ENCODE measurements around the gene RAB8B. TPM values are rescaled to one million over a fixed set of nuclear protein-coding genes. Genes with fewer than 3 reads are reported as not detected.
A peak's percentile ranks its signal among the peaks of the same experiment; 100 is the strongest.

RAB8B gene
- total RNA-seq, 1 experiment from 2014 or later: 16.0 TPM

GRCh38 chr15:63218100-63218808 lies 28.8 kb downstream of the RAB8B start:
- H3K27me3 Mint-ChIP-seq (ENCODE audit: unreplicated experiment): no peaks in the 10 kb centered on the region
- no peaks in the 10 kb centered on the region for H3K9me3 Mint-ChIP-seq (ENCODE audit: low read depth, unreplicated experiment)
- peaks cover 45% of the 10 kb centered on the region for H3K4me1 Mint-ChIP-seq (ENCODE audit: low read depth, unreplicated experiment)
- no peaks in the 10 kb centered on the region for H3K36me3 Mint-ChIP-seq (ENCODE audit: insufficient read depth, unreplicated experiment)
- peak overlapping the region; percentile 7 for H3K4me3 Mint-ChIP-seq (ENCODE audit: low read depth, unreplicated experiment)
- CTCF ChIA-PET: interaction anchor here (0.6 to 1.4 kb wide), 5 partner anchors 10 to 124 kb away, joined by 3 to 4 read pairs (median 4); partner anchors contain the start of gene APH1B
- intact Hi-C loops (cut with micrococcal nuclease; ENCODE audit: unreplicated experiment): loop anchor here (10.0 kb wide), 1 partner anchor 63 kb away; the partner anchor contains the start of gene RPS27L
- BruUV-seq (replicated peaks): no TSS peak
- TF ChIP-seq CTCF (IDR thresholded peaks at IDR 0.05; ENCODE audit: unreplicated experiment): no peak
- H3K27ac Mint-ChIP-seq (ENCODE audit: unreplicated experiment): peak overlapping the region; percentile 27
- DNase-seq: peak; percentile 38

- intact Hi-C loops (cut with micrococcal nuclease; ENCODE audit: unreplicated experiment): loop anchor here (10.0 kb wide), 1 partner anchor 64 kb away; the partner anchor contains the start of gene RPS27L
Observed at GRCh38 chr15:63219196-63219710, 29.8 kb downstream of the RAB8B start.

GRCh38 chr15:63221346-63221745 lies 31.9 kb downstream of the RAB8B start:
- no peaks in the 10 kb centered on the region for H3K27me3 Mint-ChIP-seq (ENCODE audit: unreplicated experiment)
- intact Hi-C loops (cut with micrococcal nuclease; ENCODE audit: unreplicated experiment): no loop called here
- no peak overlapping the region for H3K4me3 Mint-ChIP-seq (ENCODE audit: low read depth, unreplicated experiment)
- H3K9me3 Mint-ChIP-seq (ENCODE audit: low read depth, unreplicated experiment): no peaks in the 10 kb centered on the region
- peaks cover 44% of the 10 kb centered on the region for H3K4me1 Mint-ChIP-seq (ENCODE audit: low read depth, unreplicated experiment)
- no peak overlapping the region for H3K27ac Mint-ChIP-seq (ENCODE audit: unreplicated experiment)
- CTCF ChIA-PET: interaction anchor here (0.8 to 1.2 kb wide), 3 partner anchors 10 to 19 kb away, joined by 3 read pairs; no protein-coding TSS in a partner anchor
- DNase-seq: no peak
- no peak for TF ChIP-seq CTCF (IDR thresholded peaks at IDR 0.05; ENCODE audit: unreplicated experiment)
- H3K36me3 Mint-ChIP-seq (ENCODE audit: insufficient read depth, unreplicated experiment): no peaks in the 10 kb centered on the region
- no TSS peak for BruUV-seq (replicated peaks)

More at GRCh38 chr15:63219196-63219710, 29.8 kb downstream of the RAB8B start:
- H3K4me3 Mint-ChIP-seq (ENCODE audit: low read depth, unreplicated experiment): no peak overlapping the region
- no TSS peak for BruUV-seq (replicated peaks)
- no peaks in the 10 kb centered on the region for H3K36me3 Mint-ChIP-seq (ENCODE audit: insufficient read depth, unreplicated experiment)
- no peaks in the 10 kb centered on the region for H3K9me3 Mint-ChIP-seq (ENCODE audit: low read depth, unreplicated experiment)
- CTCF ChIA-PET: interaction anchor here (1.4 kb wide), 1 partner anchor 58 kb away, joined by 3 read pairs; the partner anchor contains the start of gene APH1B
- no peak for TF ChIP-seq CTCF (IDR thresholded peaks at IDR 0.05; ENCODE audit: unreplicated experiment)
- H3K27ac Mint-ChIP-seq (ENCODE audit: unreplicated experiment): no peak overlapping the region
- no peak for DNase-seq
- H3K27me3 Mint-ChIP-seq (ENCODE audit: unreplicated experiment): no peaks in the 10 kb centered on the region
- H3K4me1 Mint-ChIP-seq (ENCODE audit: low read depth, unreplicated experiment): peaks cover 44% of the 10 kb centered on the region

GRCh38 chr15:63223463-63223862 lies 34.1 kb downstream of the RAB8B start:
- CTCF ChIA-PET: no interaction called here
- no peak for TF ChIP-seq CTCF (IDR thresholded peaks at IDR 0.05; ENCODE audit: unreplicated experiment)
- BruUV-seq (replicated peaks): no TSS peak
- Mint-ChIP-seq H3K36me3 (ENCODE audit: insufficient read depth, unreplicated experiment) (no peaks in the 10 kb centered on the region), H3K9me3 (ENCODE audit: low read depth, unreplicated experiment) (no peaks in the 10 kb centered on the region), H3K4me1 (ENCODE audit: low read depth, unreplicated experiment) (peaks cover 42% of the 10 kb centered on the region), H3K4me3 (ENCODE audit: low read depth, unreplicated experiment) (no peak overlapping the region), H3K27ac (ENCODE audit: unreplicated experiment) (no peak overlapping the region), H3K27me3 (ENCODE audit: unreplicated experiment) (no peaks in the 10 kb centered on the region)
- DNase-seq: no peak
- intact Hi-C loops (cut with micrococcal nuclease; ENCODE audit: unreplicated experiment): no loop called here
